ENCODE results near the gene ENTR1. TPM values are rescaled to one million over a fixed set of nuclear protein-coding genes. Genes with fewer than 3 reads are reported as not detected.
A peak's percentile ranks its signal among the peaks of the same experiment; 100 is the strongest.

The ENTR1 gene
- total and polyA plus RNA-seq, 2 of the 13 experiments (the other 11 are each of a cell fraction or from before 2014, with no cell fraction given), result 70.1 to 76.4 TPM

DNA sequence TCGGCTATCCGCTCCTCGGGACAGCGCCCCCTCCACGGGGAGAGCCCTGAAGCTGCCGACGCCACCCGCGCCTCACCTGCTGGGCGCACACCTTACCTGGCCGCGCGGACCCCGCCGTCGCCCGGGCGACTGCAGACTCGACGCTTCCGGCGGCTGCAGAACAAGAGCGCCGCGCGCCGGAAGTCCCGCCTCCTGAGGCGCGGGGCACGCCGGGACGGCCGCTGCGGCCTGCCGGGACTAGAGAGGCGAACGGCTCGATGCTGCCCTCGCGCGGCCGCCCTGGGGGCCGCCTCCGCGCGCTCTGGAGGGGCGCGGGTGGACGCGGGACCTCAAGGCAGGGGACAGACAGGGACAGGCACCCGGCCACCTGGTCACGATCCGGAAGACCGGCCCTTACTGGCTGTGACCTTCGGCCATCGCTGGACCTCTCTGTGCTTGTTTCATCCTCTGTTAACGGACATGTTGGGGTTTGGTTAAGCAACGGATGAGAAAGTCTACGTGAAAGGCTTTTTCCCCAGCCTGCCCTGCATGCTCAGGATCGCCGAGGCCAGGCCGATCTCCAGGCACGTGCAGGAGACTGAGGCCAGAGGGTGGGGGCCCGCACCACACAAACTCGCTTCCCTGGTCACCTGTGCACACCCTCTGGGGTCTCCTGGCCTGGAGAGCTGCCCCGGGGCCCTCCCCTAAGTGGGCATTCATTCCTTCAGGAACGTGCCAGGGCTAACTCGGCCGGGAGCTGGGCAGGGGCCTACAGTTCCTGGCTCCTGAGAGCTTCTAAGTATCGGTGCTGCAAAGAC is 10.2 kb downstream of the ENTR1 start, which contains the start of gene SNAPC4 (continued):
- peak; percentile 94 for TF ChIP-seq ZNF687 (CRISPR knock-in tag; IDR thresholded peaks at IDR 0.05)
- peak; percentile 42; the same call in 1 of the 2 replicates for TF ChIP-seq PPARG (CRISPR knock-in tag; conservative IDR thresholded peaks at IDR 0.05)
- peak; percentile 64 for TF ChIP-seq ISL2 (CRISPR knock-in tag; IDR thresholded peaks at IDR 0.05)
- no peak for TF ChIP-seq DDIT3 (CRISPR knock-in tag; IDR thresholded peaks at IDR 0.05)
- TF ChIP-seq ZNF713 (CRISPR knock-in tag; IDR thresholded peaks at IDR 0.05), result 0 out of 2 replicates have a peak, but pooled peaks have one; percentile 91
- no peak for TF ChIP-seq IRF1 (CRISPR knock-in tag; IDR thresholded peaks at IDR 0.05; ENCODE audit: low read depth)
- no peak for TF ChIP-seq RARG (CRISPR knock-in tag; IDR thresholded peaks at IDR 0.05; ENCODE audit: low read depth)
- TF ChIP-seq, protein P1, sequence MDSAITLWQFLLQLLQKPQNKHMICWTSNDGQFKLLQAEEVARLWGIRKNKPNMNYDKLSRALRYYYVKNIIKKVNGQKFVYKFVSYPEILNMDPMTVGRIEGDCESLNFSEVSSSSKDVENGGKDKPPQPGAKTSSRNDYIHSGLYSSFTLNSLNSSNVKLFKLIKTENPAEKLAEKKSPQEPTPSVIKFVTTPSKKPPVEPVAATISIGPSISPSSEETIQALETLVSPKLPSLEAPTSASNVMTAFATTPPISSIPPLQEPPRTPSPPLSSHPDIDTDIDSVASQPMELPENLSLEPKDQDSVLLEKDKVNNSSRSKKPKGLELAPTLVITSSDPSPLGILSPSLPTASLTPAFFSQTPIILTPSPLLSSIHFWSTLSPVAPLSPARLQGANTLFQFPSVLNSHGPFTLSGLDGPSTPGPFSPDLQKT (CRISPR knock-in tag; IDR thresholded peaks at IDR 0.05; ENCODE audit: borderline replicate concordance), result no peak
- no peak for TF ChIP-seq NPAS2 (CRISPR knock-in tag; IDR thresholded peaks at IDR 0.05; ENCODE audit: borderline replicate concordance)
- TF ChIP-seq ZNF256 (CRISPR knock-in tag; conservative IDR thresholded peaks at IDR 0.05), result no peak
- no peak for TF ChIP-seq PREB (CRISPR knock-in tag; IDR thresholded peaks at IDR 0.05)
- no peak for TF ChIP-seq NCOA5 (CRISPR knock-in tag; IDR thresholded peaks at IDR 0.05)
- TF ChIP-seq PHF20 (CRISPR knock-in tag; IDR thresholded peaks at IDR 0.05), result peak; percentile 89
- TF ChIP-seq ZNF552 (CRISPR knock-in tag; IDR thresholded peaks at IDR 0.05; ENCODE audit: borderline replicate concordance), result no peak
- TF ChIP-seq, protein P2, sequence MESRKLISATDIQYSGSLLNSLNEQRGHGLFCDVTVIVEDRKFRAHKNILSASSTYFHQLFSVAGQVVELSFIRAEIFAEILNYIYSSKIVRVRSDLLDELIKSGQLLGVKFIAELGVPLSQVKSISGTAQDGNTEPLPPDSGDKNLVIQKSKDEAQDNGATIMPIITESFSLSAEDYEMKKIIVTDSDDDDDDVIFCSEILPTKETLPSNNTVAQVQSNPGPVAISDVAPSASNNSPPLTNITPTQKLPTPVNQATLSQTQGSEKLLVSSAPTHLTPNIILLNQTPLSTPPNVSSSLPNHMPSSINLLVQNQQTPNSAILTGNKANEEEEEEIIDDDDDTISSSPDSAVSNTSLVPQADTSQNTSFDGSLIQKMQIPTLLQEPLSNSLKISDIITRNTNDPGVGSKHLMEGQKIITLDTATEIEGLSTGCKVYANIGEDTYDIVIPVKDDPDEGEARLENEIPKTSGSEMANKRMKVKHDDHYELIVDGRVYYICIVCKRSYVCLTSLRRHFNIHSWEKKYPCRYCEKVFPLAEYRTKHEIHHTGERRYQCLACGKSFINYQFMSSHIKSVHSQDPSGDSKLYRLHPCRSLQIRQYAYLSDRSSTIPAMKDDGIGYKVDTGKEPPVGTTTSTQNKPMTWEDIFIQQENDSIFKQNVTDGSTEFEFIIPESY (CRISPR knock-in tag; IDR thresholded peaks at IDR 0.05), result no peak
- TF ChIP-seq FOXO1 (CRISPR knock-in tag; IDR thresholded peaks at IDR 0.05), result 0 out of 2 replicates have a peak, but pooled peaks have one; percentile 13
- TF ChIP-seq GFI1 (CRISPR knock-in tag; IDR thresholded peaks at IDR 0.05; ENCODE audit: borderline replicate concordance), result no peak
- no peak for TF ChIP-seq RBAK (CRISPR knock-in tag; IDR thresholded peaks at IDR 0.05)
- TF ChIP-seq ZNF547 (CRISPR knock-in tag; IDR thresholded peaks at IDR 0.05), result 0 out of 2 replicates have a peak, but pooled peaks have one; percentile 58
- no peak for TF ChIP-seq SRF (IDR thresholded peaks at IDR 0.05; ENCODE audit: low read depth, low read length)

Measured in HepG2 (cell line).